Stimulated activated memory B cell treated with anti-CD40 and anti-IgM and Interleukin-4, amounts not matched to agents 10 μg/mL and 1 μg/mL and 100 μg/mL, for 72 hours (primary cell): ENCODE results near the gene MGA.
"Not testable (repeated sequence)": the region's sequence is repeated elsewhere in the genome, so short reads cannot be mapped to it uniquely, and the experiment has no call there.

Source experiments
- ATAC-seq: fragments of 150-1000 bp; cut with Tn5 transposase; 2 replicates; pipeline ENCODE4 v1.10.0; 2021
- H3K27ac Mint-ChIP-seq: one replicate; pipeline ENCODE4 v1.8.0; 2022; ENCODE audit warnings: mild to moderate bottlenecking, mixed read lengths
- H3K27me3 Mint-ChIP-seq: one replicate; pipeline ENCODE4 v1.8.0; 2022; ENCODE audit warnings: mixed read lengths
- H3K36me3 Mint-ChIP-seq: one replicate; pipeline ENCODE4 v1.8.0; 2022; ENCODE audit warnings: mixed read lengths
- H3K4me1 Mint-ChIP-seq: one replicate; pipeline ENCODE4 v1.8.0; 2022; ENCODE audit warnings: mixed read lengths
- H3K4me3 Mint-ChIP-seq: one replicate; pipeline ENCODE4 v1.8.0; 2022; ENCODE audit warnings: mild to moderate bottlenecking, moderate library complexity, mixed read lengths
- H3K9me3 Mint-ChIP-seq: one replicate; pipeline ENCODE4 v1.8.0; 2022; ENCODE audit warnings: mixed read lengths

The MGA gene

GRCh38 chr15:41727143-41727542, 66.9 kb downstream of the MGA start:
- Mint-ChIP-seq H3K4me1 (peaks cover 12% of the 10 kb centered on the region), H3K4me3 (no peak overlapping the region), H3K27me3 (no peaks in the 10 kb centered on the region), H3K9me3 (no peaks in the 10 kb centered on the region), H3K27ac (no peak overlapping the region), H3K36me3 (peaks cover 21% of the 10 kb centered on the region)
- ATAC-seq: no peak

DNA sequence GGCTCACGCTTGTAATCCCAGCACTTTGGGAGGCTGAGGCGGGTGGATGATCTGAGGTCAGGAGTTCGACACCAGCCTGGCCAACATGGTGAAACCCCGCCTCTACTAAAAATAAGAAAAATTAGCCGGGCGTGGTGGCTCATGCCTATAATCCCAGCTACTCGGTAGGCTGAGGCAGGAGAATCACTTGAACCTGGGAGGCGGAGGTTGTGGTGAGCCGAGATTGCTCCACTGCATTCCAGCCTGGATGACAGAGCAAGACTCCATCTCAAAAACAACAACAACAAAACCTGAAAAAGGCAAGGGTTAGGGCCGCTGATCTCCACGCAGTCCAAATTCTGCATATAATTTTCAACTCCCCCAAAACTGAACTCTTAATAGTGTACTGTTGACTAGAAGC, 67.9 kb downstream of the MGA start:
- not testable (repeated sequence) for H3K27ac Mint-ChIP-seq, H3K9me3 Mint-ChIP-seq, H3K27me3 Mint-ChIP-seq, H3K4me1 Mint-ChIP-seq, ATAC-seq, H3K4me3 Mint-ChIP-seq
- peaks cover 20% of the 10 kb centered on the region for H3K36me3 Mint-ChIP-seq

DNA sequence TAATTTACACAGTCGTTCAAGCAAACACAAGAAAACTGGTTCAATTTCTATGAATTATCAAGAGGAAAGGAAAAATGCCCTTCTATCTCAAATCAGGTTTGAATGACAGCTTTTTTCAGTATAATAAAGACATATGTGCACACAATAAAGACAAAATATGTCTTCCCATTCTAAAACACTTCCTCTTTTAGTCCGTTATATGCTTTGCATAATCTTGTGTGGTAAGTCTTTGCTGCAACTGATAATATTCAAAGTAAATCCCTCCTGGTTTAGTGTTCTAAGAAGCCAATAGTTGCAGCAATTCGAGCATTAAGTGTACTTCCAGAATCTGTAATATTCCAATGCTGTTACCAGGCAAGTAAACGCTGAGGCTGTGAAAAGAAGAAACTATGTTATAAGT, 70.3 kb downstream of the MGA start:
- Mint-ChIP-seq H3K9me3 (no peaks in the 10 kb centered on the region), H3K4me1 (peaks cover 7% of the 10 kb centered on the region), H3K27ac (no peak overlapping the region), H3K27me3 (no peaks in the 10 kb centered on the region), H3K36me3 (peaks cover 39% of the 10 kb centered on the region), H3K4me3 (no peak overlapping the region)
- ATAC-seq: peak; percentile 78

- Mint-ChIP-seq H3K9me3 (no peaks in the 10 kb centered on the region), H3K4me3 (no peak overlapping the region), H3K4me1 (peaks cover 7% of the 10 kb centered on the region), H3K36me3 (peaks cover 40% of the 10 kb centered on the region), H3K27me3 (no peaks in the 10 kb centered on the region), H3K27ac (no peak overlapping the region)
- no peak for ATAC-seq
Measured at GRCh38 chr15:41732483-41732882, 72.3 kb downstream of the MGA start.

GRCh38 chr15:41734079-41734478, 73.9 kb downstream of the MGA start:
- H3K27ac Mint-ChIP-seq: no peak overlapping the region

GRCh38 chr15:41735046-41735445, 74.8 kb downstream of the MGA start:
- Mint-ChIP-seq H3K9me3 (no peaks in the 10 kb centered on the region), H3K27me3 (no peaks in the 10 kb centered on the region), H3K4me1 (peaks cover 7% of the 10 kb centered on the region), H3K27ac (no peak overlapping the region), H3K36me3 (peaks cover 39% of the 10 kb centered on the region), H3K4me3 (no peak overlapping the region)
- no peak for ATAC-seq

More at GRCh38 chr15:41734079-41734478, 73.9 kb downstream of the MGA start:
- no peak for ATAC-seq
- no peaks in the 10 kb centered on the region for H3K27me3 Mint-ChIP-seq
- peaks cover 7% of the 10 kb centered on the region for H3K4me1 Mint-ChIP-seq
- no peaks in the 10 kb centered on the region for H3K9me3 Mint-ChIP-seq
- H3K36me3 Mint-ChIP-seq: peaks cover 42% of the 10 kb centered on the region
- no peak overlapping the region for H3K4me3 Mint-ChIP-seq

DNA sequence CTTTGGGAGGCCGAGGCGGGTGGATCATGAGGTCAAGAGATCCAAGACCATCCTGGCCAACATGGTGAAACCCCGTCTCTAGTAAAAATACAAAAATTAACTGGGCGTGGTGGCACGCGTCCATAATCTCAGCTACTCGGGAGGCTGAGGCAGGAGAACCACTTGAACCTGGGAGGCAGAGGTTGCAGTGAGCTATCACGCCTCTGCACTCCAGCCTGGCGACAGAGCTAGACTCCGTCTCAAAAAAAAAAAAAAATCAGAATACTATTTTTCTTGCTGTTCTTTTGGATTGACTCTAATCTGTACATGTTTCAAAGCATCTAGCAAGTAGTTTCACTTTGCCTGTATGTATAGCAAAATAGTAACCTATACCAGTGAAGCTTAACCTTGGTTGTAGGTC, 75.3 kb downstream of the MGA start:
- not testable (repeated sequence) for H3K27me3 Mint-ChIP-seq, H3K9me3 Mint-ChIP-seq, H3K4me3 Mint-ChIP-seq, H3K27ac Mint-ChIP-seq, ATAC-seq, H3K4me1 Mint-ChIP-seq
- peaks cover 38% of the 10 kb centered on the region for H3K36me3 Mint-ChIP-seq

DNA sequence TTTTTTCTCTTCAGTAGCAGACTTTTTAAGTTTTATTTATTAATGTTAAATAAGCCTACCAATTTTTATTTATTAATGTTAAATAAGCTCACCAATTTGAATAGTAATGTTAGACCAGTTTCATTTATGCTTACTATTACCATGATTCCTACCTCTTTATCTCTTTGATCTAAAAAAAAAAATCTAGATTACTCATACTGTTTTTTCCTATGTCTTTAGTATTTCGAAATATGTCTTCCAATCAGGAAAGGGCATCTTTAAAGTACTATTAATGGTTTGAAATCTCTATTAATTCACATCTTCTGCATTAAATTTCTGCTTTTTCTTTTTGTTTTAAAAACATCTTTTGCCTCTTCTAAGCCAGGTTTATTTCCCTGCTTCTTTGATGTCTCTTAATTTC, 86.6 kb downstream of the MGA start:
- Mint-ChIP-seq H3K27me3 (no peaks in the 10 kb centered on the region), H3K4me1 (no peaks in the 10 kb centered on the region), H3K4me3 (no peak overlapping the region), H3K9me3 (no peaks in the 10 kb centered on the region), H3K27ac (no peak overlapping the region), H3K36me3 (peaks cover 31% of the 10 kb centered on the region)
- no peak for ATAC-seq

DNA sequence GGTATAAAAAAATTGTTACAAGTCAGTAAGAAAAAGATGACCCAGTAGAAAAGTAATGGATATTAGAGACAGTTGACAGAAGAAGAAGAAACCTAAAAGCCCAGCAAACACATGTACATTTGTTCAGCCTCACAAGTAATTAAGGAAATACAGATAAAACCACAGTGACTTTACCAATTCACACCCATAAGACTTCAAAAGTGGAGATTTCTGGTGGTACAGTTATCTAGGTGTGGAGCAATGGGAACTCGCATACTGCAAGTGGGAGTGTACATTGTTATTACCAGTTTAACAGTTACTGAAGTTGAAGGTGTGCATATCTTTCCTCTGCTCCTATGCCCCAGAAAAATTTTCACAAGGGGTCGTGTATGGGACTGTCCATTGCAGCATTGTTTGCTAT, 96.0 kb downstream of the MGA start:
- no peaks in the 10 kb centered on the region for H3K9me3 Mint-ChIP-seq
- peaks cover 52% of the 10 kb centered on the region for H3K36me3 Mint-ChIP-seq
- H3K27ac Mint-ChIP-seq: no peak overlapping the region

DNA sequence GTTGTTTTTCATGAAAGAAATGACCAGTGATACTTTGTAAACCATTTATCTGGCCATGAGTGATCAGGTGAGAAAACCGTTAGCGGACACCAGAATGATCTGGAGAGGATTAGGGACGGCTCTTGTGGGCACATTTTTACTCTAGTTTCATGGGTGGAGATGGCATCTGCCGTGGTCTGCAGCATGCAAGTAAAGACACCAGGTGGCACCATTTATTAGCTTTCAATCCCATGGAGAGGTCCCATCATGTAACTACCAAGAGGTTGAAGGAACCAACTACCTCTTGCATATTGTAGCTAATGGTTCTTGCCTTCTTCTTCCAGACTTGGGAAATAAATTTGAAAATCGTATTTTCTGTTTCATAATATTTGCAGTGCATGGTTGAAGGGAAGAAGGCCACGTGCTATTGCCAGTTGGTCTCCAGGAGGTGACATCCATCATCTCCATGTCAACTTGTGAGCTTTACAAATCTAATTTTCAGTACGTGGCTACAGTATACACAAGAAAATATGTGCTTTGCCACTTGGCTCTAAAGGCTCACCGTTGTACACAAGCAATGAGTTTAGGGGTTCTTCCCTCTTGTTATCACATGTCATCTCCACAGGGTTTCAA, 112.6 kb downstream of the MGA start:
- no peaks in the 10 kb centered on the region for H3K36me3 Mint-ChIP-seq
- ATAC-seq: no peak
- H3K27ac Mint-ChIP-seq: peak overlapping the region; percentile 90
- no peaks in the 10 kb centered on the region for H3K27me3 Mint-ChIP-seq
- peak overlapping the region; percentile 99 for H3K4me3 Mint-ChIP-seq
- no peaks in the 10 kb centered on the region for H3K9me3 Mint-ChIP-seq
- peaks cover 43% of the 10 kb centered on the region for H3K4me1 Mint-ChIP-seq

More for the DNA sequence above, 96.0 kb downstream of the MGA start:
- Mint-ChIP-seq H3K4me3 (no peak overlapping the region), H3K27me3 (no peaks in the 10 kb centered on the region), H3K4me1 (no peaks in the 10 kb centered on the region)
- no peak for ATAC-seq

GRCh38 chr15:41773332-41773728, 113.1 kb downstream of the MGA start:
- peaks cover 4% of the 10 kb centered on the region for H3K36me3 Mint-ChIP-seq
- no peaks in the 10 kb centered on the region for H3K9me3 Mint-ChIP-seq
- peaks cover 49% of the 10 kb centered on the region for H3K4me1 Mint-ChIP-seq
- H3K27me3 Mint-ChIP-seq: no peaks in the 10 kb centered on the region
- H3K4me3 Mint-ChIP-seq: peak overlapping the region; percentile 99
- ATAC-seq: no peak
- peak overlapping the region; percentile 90 for H3K27ac Mint-ChIP-seq

- Mint-ChIP-seq H3K36me3 (peaks cover 8% of the 10 kb centered on the region), H3K4me1 (peaks cover 52% of the 10 kb centered on the region), H3K27ac (peak overlapping the region; percentile 90), H3K4me3 (peak overlapping the region; percentile 99), H3K9me3 (no peaks in the 10 kb centered on the region), H3K27me3 (no peaks in the 10 kb centered on the region)
- no peak for ATAC-seq
Measured at GRCh38 chr15:41773729-41774061, 113.5 kb downstream of the MGA start.

GRCh38 chr15:41774062-41774881, 114.1 kb downstream of the MGA start, which contains the start of gene MAPKBP1:
Gene MAPKBP1 (plus strand): TSS chr15:41774484. CDS start chr15:41775276, 792 bp downstream.
- Mint-ChIP-seq H3K4me3 (peak within 1 kb of the TSS; percentile 99), H3K9me3 (no peaks in the 10 kb centered on the region), H3K27ac (peak within 1 kb of the TSS; percentile 90), H3K27me3 (no peaks in the 10 kb centered on the region), H3K36me3 (peaks cover 13% of the 10 kb centered on the region), H3K4me1 (peaks cover 58% of the 10 kb centered on the region)
- ATAC-seq: peak; percentile 95

GRCh38 chr15:41774882-41775417, 114.7 kb downstream of the MGA start:
- ATAC-seq: no peak
- Mint-ChIP-seq H3K4me3 (peak overlapping the region; percentile 99), H3K36me3 (peaks cover 20% of the 10 kb centered on the region), H3K27ac (peak overlapping the region; percentile 90), H3K27me3 (no peaks in the 10 kb centered on the region), H3K9me3 (no peaks in the 10 kb centered on the region), H3K4me1 (peaks cover 65% of the 10 kb centered on the region)

GRCh38 chr15:41775651-41776050, 115.4 kb downstream of the MGA start:
- ATAC-seq: no peak
- Mint-ChIP-seq H3K4me1 (peaks cover 72% of the 10 kb centered on the region), H3K4me3 (peak overlapping the region; percentile 99), H3K27ac (peak overlapping the region; percentile 90), H3K9me3 (no peaks in the 10 kb centered on the region), H3K36me3 (peaks cover 23% of the 10 kb centered on the region), H3K27me3 (no peaks in the 10 kb centered on the region)
